ENCODE measurements around the gene MFSD1. TPM values are rescaled to one million over a fixed set of nuclear protein-coding genes. Genes with fewer than 3 reads are reported as not detected.
A peak's percentile ranks its signal among the peaks of the same experiment; 100 is the strongest.

MFSD1 gene
- total and polyA plus RNA-seq, 12 donors, result 11.3 to 45.5 (median 23.9) TPM

DNA sequence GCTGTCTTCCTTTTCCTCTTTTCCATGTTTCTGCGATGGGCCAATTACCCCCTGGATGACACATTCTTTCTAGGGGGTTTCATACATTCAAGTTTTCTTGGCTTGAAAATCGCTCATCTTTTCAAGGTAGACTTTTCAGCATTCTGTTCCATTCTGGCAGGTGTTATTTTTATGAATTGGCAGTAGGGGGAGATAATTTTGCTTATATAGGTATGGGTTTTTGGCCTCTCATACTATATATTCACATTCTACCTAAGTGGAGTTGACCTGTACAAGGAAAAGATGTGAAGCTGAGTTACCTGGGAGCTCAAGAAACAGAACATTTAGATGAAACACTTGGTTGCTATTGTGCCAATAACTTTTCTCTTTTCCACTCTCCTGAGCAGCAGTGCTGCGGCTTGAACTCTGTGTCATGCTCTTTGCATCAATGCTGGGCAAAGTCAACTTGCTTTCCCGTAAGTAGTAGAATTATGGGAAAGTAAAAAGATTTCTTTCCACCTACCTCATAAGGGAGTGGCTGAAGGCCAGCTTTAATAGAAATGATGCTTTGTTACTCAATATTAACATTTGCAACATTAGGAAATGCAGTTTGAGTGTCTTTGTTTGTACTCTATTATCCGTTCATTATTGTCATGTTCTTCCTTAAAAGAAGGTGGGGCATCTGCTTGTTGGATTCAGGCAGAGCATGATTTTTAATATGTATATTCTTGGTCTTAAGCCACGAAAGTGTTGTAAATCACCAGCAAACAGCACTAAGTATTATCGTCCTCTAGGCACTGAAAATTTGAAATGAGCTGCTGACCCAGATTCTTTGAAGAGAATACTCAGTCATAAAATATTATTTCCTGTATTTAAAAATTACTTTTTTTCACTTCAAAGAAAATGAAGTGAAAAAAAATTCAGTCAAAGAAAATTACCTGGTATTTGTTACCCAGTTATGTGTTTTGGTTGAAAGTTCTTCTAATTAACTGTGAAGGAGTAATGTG is 27.7 kb upstream of the MFSD1 start:
- intact Hi-C loops (cut with DNase I), result loop anchor here in 1 of 10 donors (5.0 kb wide), 1 partner anchor 42 kb away; the partner anchor contains the start of gene RARRES1
- Histone ChIP-seq H3K9me3 (no peaks in the 10 kb centered on the region), H3K27me3 (no peaks in the 10 kb centered on the region), H3K36me3 (no peaks in the 10 kb centered on the region), H3K4me1 (peaks cover 0 to 48% (median 25%) of the 10 kb centered on the region in 9 donors), H3K27ac (peak overlapping the region in 5 of 10 donors; percentile 2 to 73 (median 12)), H3K4me3 (no peak overlapping the region)
- DNase-seq (no peak), ATAC-seq (peak in 2 of 8 donors; percentile 22 to 73)
- 79 to 82% methylated on average over 7 of the region's 7 CpGs for WGBS, 2 donors
- TF ChIP-seq, protein P1, sequence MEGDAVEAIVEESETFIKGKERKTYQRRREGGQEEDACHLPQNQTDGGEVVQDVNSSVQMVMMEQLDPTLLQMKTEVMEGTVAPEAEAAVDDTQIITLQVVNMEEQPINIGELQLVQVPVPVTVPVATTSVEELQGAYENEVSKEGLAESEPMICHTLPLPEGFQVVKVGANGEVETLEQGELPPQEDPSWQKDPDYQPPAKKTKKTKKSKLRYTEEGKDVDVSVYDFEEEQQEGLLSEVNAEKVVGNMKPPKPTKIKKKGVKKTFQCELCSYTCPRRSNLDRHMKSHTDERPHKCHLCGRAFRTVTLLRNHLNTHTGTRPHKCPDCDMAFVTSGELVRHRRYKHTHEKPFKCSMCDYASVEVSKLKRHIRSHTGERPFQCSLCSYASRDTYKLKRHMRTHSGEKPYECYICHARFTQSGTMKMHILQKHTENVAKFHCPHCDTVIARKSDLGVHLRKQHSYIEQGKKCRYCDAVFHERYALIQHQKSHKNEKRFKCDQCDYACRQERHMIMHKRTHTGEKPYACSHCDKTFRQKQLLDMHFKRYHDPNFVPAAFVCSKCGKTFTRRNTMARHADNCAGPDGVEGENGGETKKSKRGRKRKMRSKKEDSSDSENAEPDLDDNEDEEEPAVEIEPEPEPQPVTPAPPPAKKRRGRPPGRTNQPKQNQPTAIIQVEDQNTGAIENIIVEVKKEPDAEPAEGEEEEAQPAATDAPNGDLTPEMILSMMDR (IDR thresholded peaks at IDR 0.05), result no peak

DNA sequence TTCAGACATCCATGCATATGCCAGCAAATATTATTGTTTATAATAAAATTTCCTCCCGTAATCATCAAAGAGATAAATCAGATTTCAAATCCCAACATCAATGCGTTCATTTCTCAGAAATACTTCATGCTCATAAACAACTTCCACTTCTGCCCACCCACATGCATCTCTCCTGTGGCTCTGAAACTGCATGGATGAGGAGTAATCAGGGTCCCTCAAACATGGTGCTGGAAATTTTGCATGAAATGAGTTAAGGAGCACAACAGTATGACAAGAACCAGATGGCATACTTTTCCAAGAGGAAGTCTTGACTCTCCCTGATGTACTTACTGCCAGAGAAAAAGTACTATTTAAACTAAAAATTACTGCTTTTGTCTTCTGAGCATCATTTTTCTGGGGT is 26.9 kb upstream of the MFSD1 start:
- DNase-seq, result no peak
- peak overlapping the region in 6 of 10 donors; percentile 2 to 73 (median 18) for H3K27ac ChIP-seq
- intact Hi-C loops (cut with DNase I), result loop anchor here in 1 of 10 donors (5.0 kb wide), 1 partner anchor 43 kb away; the partner anchor contains the start of gene RARRES1
- 71 to 81% methylated on average over 2 of the region's 2 CpGs for WGBS, 2 donors
- no peaks in the 10 kb centered on the region for H3K27me3 ChIP-seq
- peak in 5 of 8 donors; percentile 44 to 55 (median 50) for ATAC-seq
- no peaks in the 10 kb centered on the region for H3K36me3 ChIP-seq
- H3K9me3 ChIP-seq, result no peaks in the 10 kb centered on the region
- peaks cover 0 to 40% (median 17%) of the 10 kb centered on the region in 9 donors for H3K4me1 ChIP-seq
- TF ChIP-seq, protein P1 (IDR thresholded peaks at IDR 0.05), result no peak
- no peak overlapping the region for H3K4me3 ChIP-seq

DNA sequence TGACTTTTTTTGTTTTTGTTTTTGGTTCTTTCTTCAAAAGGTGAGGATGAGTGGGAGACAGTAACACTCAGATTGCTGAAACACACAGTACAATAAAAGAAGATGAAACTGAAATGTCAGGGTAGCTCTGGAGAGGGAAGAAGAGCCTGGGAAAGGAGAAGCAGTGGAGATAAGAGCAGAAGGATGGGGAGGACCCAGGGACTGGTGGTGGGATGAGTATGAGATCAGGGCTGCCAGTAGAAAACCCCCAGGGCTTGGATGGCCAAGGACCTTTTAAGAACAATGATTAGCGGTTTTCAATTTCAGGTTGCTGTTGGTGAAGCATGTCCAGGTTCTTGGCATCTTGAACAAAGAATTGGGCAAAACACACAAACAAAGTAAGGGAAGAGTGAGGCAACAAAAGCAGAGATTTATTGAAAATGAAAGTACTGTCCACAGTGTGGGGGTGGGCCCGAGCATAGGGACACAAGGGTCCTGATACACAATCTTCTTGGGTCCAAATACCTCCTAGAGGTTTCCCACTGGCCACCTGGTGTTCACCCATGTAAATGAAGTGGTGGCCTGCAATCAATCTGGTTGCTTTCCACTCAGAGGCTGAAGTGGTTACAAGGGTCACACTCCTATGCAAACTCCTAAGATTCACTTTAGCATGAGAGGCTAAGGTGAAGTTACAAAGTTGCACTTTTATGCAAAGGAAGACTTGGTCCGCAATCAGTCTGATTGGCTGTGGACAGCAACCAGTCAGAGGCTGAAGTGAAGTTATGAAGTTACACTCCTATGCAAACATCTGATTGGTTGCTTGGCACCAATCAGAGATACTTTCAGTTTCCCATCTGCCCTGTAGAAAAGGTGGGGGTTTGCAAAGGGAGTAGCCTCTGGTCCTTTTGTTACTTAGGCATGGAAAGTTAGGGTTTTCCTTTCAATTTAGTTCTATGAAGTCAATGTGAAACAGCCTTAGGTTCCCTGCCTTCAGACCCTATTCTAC is 26.1 kb upstream of the MFSD1 start:
- ATAC-seq (no peak), DNase-seq (no peak)
- H3K27me3 ChIP-seq, result no peaks in the 10 kb centered on the region
- intact Hi-C loops (cut with DNase I), result no loop called here
- H3K4me3 ChIP-seq, result no peak overlapping the region
- no peaks in the 10 kb centered on the region for H3K9me3 ChIP-seq
- peaks cover 0 to 35% (median 10%) of the 10 kb centered on the region in 9 donors for H3K4me1 ChIP-seq
- H3K27ac ChIP-seq, result peak overlapping the region in 4 of 10 donors; percentile 25 to 73 (median 43)
- 92 to 96% methylated on average over 3 of the region's 3 CpGs for WGBS, 2 donors
- TF ChIP-seq, protein P1 (IDR thresholded peaks at IDR 0.05), result no peak
- no peaks in the 10 kb centered on the region for H3K36me3 ChIP-seq

GRCh38 chr3:158776531-158776930 is 25.3 kb upstream of the MFSD1 start:
- peak overlapping the region in 4 of 10 donors; percentile 19 to 73 (median 34) for H3K27ac ChIP-seq
- peaks cover 0 to 35% (median 6%) of the 10 kb centered on the region in 9 donors for H3K4me1 ChIP-seq
- no peaks in the 10 kb centered on the region for H3K27me3 ChIP-seq
- DNase-seq, result no peak
- no peak for ATAC-seq
- intact Hi-C loops (cut with DNase I), result no loop called here
- no peaks in the 10 kb centered on the region for H3K9me3 ChIP-seq
- WGBS, 2 donors, result 77 to 86% methylated on average over 7 of the region's 7 CpGs
- TF ChIP-seq, protein P1 (IDR thresholded peaks at IDR 0.05), result no peak
- no peak overlapping the region for H3K4me3 ChIP-seq
- H3K36me3 ChIP-seq, result no peaks in the 10 kb centered on the region

Measured in heart right ventricle (tissue), 16 donors.